ENCODE results near the gene CSK. TPM values are rescaled to one million over a fixed set of nuclear protein-coding genes. Genes with fewer than 3 reads are reported as not detected.

CSK gene
- total and polyA plus RNA-seq, 11 donors: 19.1 to 66.7 (median 25.9) TPM

- DNase-seq (no peak), ATAC-seq (no peak)
- Histone ChIP-seq H3K27ac (peak overlapping the region in 1 of 12 donors; percentile 6), H3K36me3 (no peaks in the 10 kb centered on the region), H3K9me3 (no peaks in the 10 kb centered on the region), H3K4me1 (peaks cover 0 to 30% (median 3%) of the 10 kb centered on the region in 12 donors), H3K4me3 (no peak overlapping the region), H3K27me3 (peaks cover 0 to 6% (median 0%) of the 10 kb centered on the region in 9 donors)
- TF ChIP-seq CTCF (IDR thresholded peaks at IDR 0.05) (no peak), POLR2A (IDR thresholded peaks at IDR 0.05) (no peak)
- WGBS, 4 donors: 46 to 59% (median 57%) methylated on average over 3 to 4 of the region's 4 CpGs
- intact Hi-C loops (cut with DNase I): loop anchor here in 9 of 10 donors (2.0 to 5.0 kb wide), 6 partner anchors 30 to 393 kb away; no protein-coding TSS in a partner anchor
Observed at GRCh38 chr15:74770211-74770903, 11.5 kb upstream of the CSK start.

- DNase-seq (no peak), ATAC-seq (no peak)
- TF ChIP-seq CTCF (IDR thresholded peaks at IDR 0.05): no peak
- TF ChIP-seq POLR2A (IDR thresholded peaks at IDR 0.05): no peak
- Histone ChIP-seq H3K36me3 (no peaks in the 10 kb centered on the region), H3K27me3 (no peaks in the 10 kb centered on the region), H3K4me1 (peaks cover 2 to 60% (median 19%) of the 10 kb centered on the region in 12 donors), H3K9me3 (no peaks in the 10 kb centered on the region), H3K4me3 (no peak overlapping the region), H3K27ac (no peak overlapping the region)
- WGBS, 4 donors: 83 to 97% (median 94%) methylated on average over 5 of the region's 5 CpGs
- intact Hi-C loops (cut with DNase I): loop anchor here in 6 of 10 donors (2.0 to 5.0 kb wide), 7 partner anchors 25 to 396 kb away; no protein-coding TSS in a partner anchor
Observed at GRCh38 chr15:74773329-74773728, 8.6 kb upstream of the CSK start.

- H3K27ac ChIP-seq: no peak overlapping the region
- H3K4me3 ChIP-seq: no peak overlapping the region
- peaks cover 2 to 65% (median 19%) of the 10 kb centered on the region in 12 donors for H3K4me1 ChIP-seq
- ATAC-seq (no peak), DNase-seq (no peak)
- intact Hi-C loops (cut with DNase I): loop anchor here in 6 of 10 donors (2.0 to 5.0 kb wide), 7 partner anchors 25 to 396 kb away; no protein-coding TSS in a partner anchor
- no peak for TF ChIP-seq POLR2A (IDR thresholded peaks at IDR 0.05)
- no peak for TF ChIP-seq CTCF (IDR thresholded peaks at IDR 0.05)
- no peaks in the 10 kb centered on the region for H3K27me3 ChIP-seq
- WGBS, 4 donors: 86 to 92% (median 89%) methylated on average over 5 of the region's 5 CpGs
- H3K36me3 ChIP-seq: no peaks in the 10 kb centered on the region
- no peaks in the 10 kb centered on the region for H3K9me3 ChIP-seq
Observed at GRCh38 chr15:74773731-74774252, 8.1 kb upstream of the CSK start.

- DNase-seq (no peak), ATAC-seq (no peak)
- Histone ChIP-seq H3K4me3 (no peak overlapping the region), H3K27ac (no peak overlapping the region), H3K4me1 (peaks cover 2 to 78% (median 20%) of the 10 kb centered on the region in 12 donors), H3K36me3 (no peaks in the 10 kb centered on the region), H3K9me3 (no peaks in the 10 kb centered on the region), H3K27me3 (no peaks in the 10 kb centered on the region)
- TF ChIP-seq POLR2A (IDR thresholded peaks at IDR 0.05) (no peak), CTCF (IDR thresholded peaks at IDR 0.05) (no peak)
- 80 to 88% (median 84%) methylated on average over 5 of the region's 5 CpGs for WGBS, 4 donors
- intact Hi-C loops (cut with DNase I): no loop called here
Observed at GRCh38 chr15:74775132-74775562, 6.7 kb upstream of the CSK start.
